A673 (cell line): ENCODE results near the gene SIRPG.

Experiments
- CTCF ChIP-seq: fragments of 300-800, 200-600 bp; sonication (generic); conservative IDR thresholded peaks from 2 replicates; pipeline ENCODE4 v1.5.1; 2017; ENCODE audit warnings: low read depth, mild to moderate bottlenecking, antibody characterized with exemption, low read length, moderate library complexity, mixed read lengths
- EZH2 ChIP-seq: fragments of 200-600 bp; sonication (generic); IDR thresholded peaks from 2 replicates; pipeline ENCODE4 v1.6.1; 2017; ENCODE audit warnings: borderline replicate concordance, low read depth, mild to moderate bottlenecking, mixed read lengths, antibody characterized with exemption, low read length; ENCODE audit not compliant: poor library complexity, severe bottlenecking

- TF ChIP-seq CTCF, result no peak
- TF ChIP-seq EZH2, result no peak
Measured at GRCh38 chr20:1627200-1627550, 30.4 kb downstream of the SIRPG start.
